DND-41 (cell line): ENCODE data around the gene CCNG2.

Source experiments
- ATAC-seq: fragments of 200-7000 bp; cut with Tn5 transposase; 3 replicates; pipeline ENCODE4 v1.9.1; 2021; ENCODE audit warnings: low read depth; ENCODE audit not compliant: insufficient read depth
- DNase-seq: peaks from one replicate; pipeline ENCODE4 v3.0.0-alpha.2; 2020
- H2AFZ ChIP-seq: 2 replicates; pipeline ENCODE4 v1.6.0; 2012; ENCODE audit warnings: low read depth, low read length
- H3K27ac ChIP-seq: 2 replicates; pipeline ENCODE4 v1.5.1; 2012; ENCODE audit warnings: low read length, inconsistent platforms
- H3K27me3 ChIP-seq: fragments of 200-600 bp; sonication (generic); 2 replicates; pipeline ENCODE4 v1.6.0; 2012; ENCODE audit warnings: low read length, mild to moderate bottlenecking, inconsistent platforms; ENCODE audit not compliant: insufficient read depth, poor library complexity
- H3K36me3 ChIP-seq: 2 replicates; pipeline ENCODE4 v1.5.1; 2012; ENCODE audit warnings: low read length, inconsistent platforms; ENCODE audit not compliant: insufficient read depth
- H3K4me1 ChIP-seq: 2 replicates; pipeline ENCODE4 v1.5.1; 2012; ENCODE audit warnings: mild to moderate bottlenecking, low read length; ENCODE audit not compliant: insufficient read depth
- H3K4me2 ChIP-seq: 2 replicates; pipeline ENCODE4 v1.6.0; 2012; ENCODE audit warnings: mild to moderate bottlenecking, moderate library complexity, low read length, inconsistent platforms; ENCODE audit not compliant: insufficient read depth
- H3K4me3 ChIP-seq, 2 experiments: fragments of 200-600 bp in 1 of 2; shearing (Covaris generic) in 1 of 2; 2 replicates each; pipeline ENCODE4 v1.5.1; 2012 to 2016; ENCODE audit warnings: inconsistent platforms in 2 of 2, low read length in 2 of 2, mild to moderate bottlenecking in 2 of 2, low read depth in 1 of 2, moderate library complexity in 1 of 2
- H3K79me2 ChIP-seq: 2 replicates; pipeline ENCODE4 v1.6.0; 2012; ENCODE audit warnings: low read length, inconsistent platforms; ENCODE audit not compliant: insufficient read depth
- H3K9ac ChIP-seq: 2 replicates; pipeline ENCODE4 v1.6.0; 2012; ENCODE audit warnings: low read depth, mild to moderate bottlenecking, inconsistent platforms, low read length, moderate library complexity
- H3K9me3 ChIP-seq: 2 replicates; pipeline ENCODE4 v1.5.1; 2012; ENCODE audit warnings: low read length, moderate library complexity, mild to moderate bottlenecking, inconsistent platforms; ENCODE audit not compliant: insufficient read depth, severe bottlenecking
- H4K20me1 ChIP-seq: 2 replicates; pipeline ENCODE4 v1.6.0; 2012; ENCODE audit warnings: low read length; ENCODE audit not compliant: insufficient read depth
- CTCF ChIP-seq: IDR thresholded peaks from 2 replicates; pipeline ENCODE4 v1.5.1; 2012; ENCODE audit warnings: borderline replicate concordance, low read length, moderate library complexity, mild to moderate bottlenecking; ENCODE audit not compliant: poor library complexity, severe bottlenecking; ENCODE audit errors: extremely low read depth
- EZH2 ChIP-seq: IDR thresholded peaks from 3 replicates; pipeline ENCODE4 v1.6.1; 2012; ENCODE audit warnings: borderline replicate concordance, low read depth, mild to moderate bottlenecking, moderate library complexity, low read length, inconsistent platforms; ENCODE audit not compliant: severe bottlenecking

The CCNG2 gene

GRCh38 chr4:77156912-77157858 is at the start of gene CCNG2:
TSS of gene CCNG2 (plus strand) at chr4:77157207. CDS start at chr4:77158533, 1,326 bp downstream.
- H3K36me3 ChIP-seq, result peaks cover 46% of the 10 kb centered on the region
- H4K20me1 ChIP-seq, result 0 out of 2 replicates have a peak, but pooled peaks cover 5% of the 10 kb centered on the region
- H3K9me3 ChIP-seq, result no peaks in the 10 kb centered on the region
- peaks cover 40% of the 10 kb centered on the region for H3K79me2 ChIP-seq
- H2AFZ ChIP-seq, result peak within 1 kb of the TSS; percentile 94
- peak within 1 kb of the TSS; percentile 87 for H3K4me2 ChIP-seq
- H3K4me3 ChIP-seq, result peak within 1 kb of the TSS; percentile 84 to 99
- ATAC-seq (peak; percentile 53), DNase-seq (peak; percentile 93)
- H3K27ac ChIP-seq, result peak within 1 kb of the TSS; percentile 100
- TF ChIP-seq EZH2 (no peak), CTCF (no peak)
- peaks cover 38% of the 10 kb centered on the region for H3K4me1 ChIP-seq
- H3K27me3 ChIP-seq, result no peaks in the 10 kb centered on the region
- peak within 1 kb of the TSS; percentile 99 for H3K9ac ChIP-seq

- H3K9me3 ChIP-seq, result no peaks in the 10 kb centered on the region
- no peak for TF ChIP-seq EZH2
- no peak for TF ChIP-seq CTCF
- H3K4me1 ChIP-seq, result no peaks in the 10 kb centered on the region
- H3K27me3 ChIP-seq, result no peaks in the 10 kb centered on the region
- DNase-seq (no peak), ATAC-seq (no peak)
- no peak overlapping the region for H3K9ac ChIP-seq
- H3K36me3 ChIP-seq, result no peaks in the 10 kb centered on the region
- no peak overlapping the region for H3K4me3 ChIP-seq
- H3K27ac ChIP-seq, result no peak overlapping the region
- no peak overlapping the region for H3K4me2 ChIP-seq
- no peak overlapping the region for H2AFZ ChIP-seq
- H4K20me1 ChIP-seq, result no peaks in the 10 kb centered on the region
- H3K79me2 ChIP-seq, result no peaks in the 10 kb centered on the region
Measured at GRCh38 chr4:77110730-77111129, 46.3 kb upstream of the CCNG2 start.

GRCh38 chr4:77113069-77113468 is 43.9 kb upstream of the CCNG2 start:
- H3K4me1 ChIP-seq, result no peaks in the 10 kb centered on the region
- no peaks in the 10 kb centered on the region for H3K9me3 ChIP-seq
- H3K27ac ChIP-seq, result no peak overlapping the region
- ATAC-seq (no peak), DNase-seq (no peak)
- H3K9ac ChIP-seq, result no peak overlapping the region
- H4K20me1 ChIP-seq, result no peaks in the 10 kb centered on the region
- no peak overlapping the region for H3K4me3 ChIP-seq
- H3K36me3 ChIP-seq, result no peaks in the 10 kb centered on the region
- no peaks in the 10 kb centered on the region for H3K27me3 ChIP-seq
- H2AFZ ChIP-seq, result no peak overlapping the region
- no peak for TF ChIP-seq CTCF
- no peak for TF ChIP-seq EZH2
- no peaks in the 10 kb centered on the region for H3K79me2 ChIP-seq
- no peak overlapping the region for H3K4me2 ChIP-seq
